GM12891 (cell line): ENCODE results near the gene FKBP15.
"Not testable (repeated sequence)": the region's sequence is repeated elsewhere in the genome, so short reads cannot be mapped to it uniquely, and the experiment has no call there.

Experiments used
- DNase-seq: peaks from one replicate; pipeline ENCODE4 v3.0.0; 2011; ENCODE audit warnings: low spot score; ENCODE audit not compliant: insufficient read length
- FAIRE-seq: peaks from 2 replicates; lab custom pipeline; 2011; peaks lifted over from hg19 to GRCh38; lab: Jason Lieb, UNC
- PAX5 ChIP-seq: IDR thresholded peaks from 2 replicates; pipeline ENCODE4 v1.6.1; 2011; ENCODE audit warnings: low read length, moderate library complexity, mild to moderate bottlenecking; ENCODE audit not compliant: insufficient read depth, severe bottlenecking
- POLR2A ChIP-seq: IDR thresholded peaks from 2 replicates; pipeline ENCODE4 v1.6.1; 2011; ENCODE audit warnings: low read depth, low read length, control low read depth
- POLR2AphosphoS5 ChIP-seq: IDR thresholded peaks from 2 replicates; pipeline ENCODE4 v1.6.1; 2011; ENCODE audit warnings: low read depth, low read length, control low read depth
- POU2F2 ChIP-seq: IDR thresholded peaks from 2 replicates; pipeline ENCODE4 v1.6.1; 2011; ENCODE audit warnings: low read depth, mild to moderate bottlenecking, control low read depth, low read length, moderate library complexity
- SPI1 ChIP-seq: IDR thresholded peaks from 2 replicates; pipeline ENCODE4 v1.6.1; 2011; ENCODE audit warnings: low read depth, low read length, control low read depth
- TAF1 ChIP-seq: IDR thresholded peaks from 2 replicates; pipeline ENCODE4 v1.6.1; 2011; ENCODE audit warnings: low read depth, low read length, control low read depth

FKBP15 gene

DNA sequence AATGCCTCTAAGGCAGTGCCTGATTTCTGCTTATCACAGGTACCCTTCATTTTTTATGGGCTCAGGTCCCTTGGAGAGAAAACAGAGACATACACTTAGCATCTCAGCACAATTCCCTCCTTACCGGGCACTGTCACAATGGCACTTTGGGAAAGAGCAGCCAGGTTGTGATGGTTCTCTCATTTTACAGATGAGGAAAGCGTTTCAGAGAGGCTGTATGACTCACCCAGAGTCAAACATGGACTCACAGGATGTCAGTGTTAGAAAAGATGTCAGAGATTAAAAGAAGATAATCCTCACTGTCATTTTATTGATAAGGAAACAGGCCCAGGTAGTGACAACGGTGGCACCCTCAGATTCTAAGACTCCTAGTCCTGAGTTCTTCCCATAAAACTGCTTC, 82.3 kb downstream of the FKBP15 start:
- FAIRE-seq: no peak
- DNase-seq: no peak
- TF ChIP-seq POLR2AphosphoS5 (no peak), POLR2A (no peak), TAF1 (no peak), SPI1 (no peak), PAX5 (no peak), POU2F2 (no peak)

DNA sequence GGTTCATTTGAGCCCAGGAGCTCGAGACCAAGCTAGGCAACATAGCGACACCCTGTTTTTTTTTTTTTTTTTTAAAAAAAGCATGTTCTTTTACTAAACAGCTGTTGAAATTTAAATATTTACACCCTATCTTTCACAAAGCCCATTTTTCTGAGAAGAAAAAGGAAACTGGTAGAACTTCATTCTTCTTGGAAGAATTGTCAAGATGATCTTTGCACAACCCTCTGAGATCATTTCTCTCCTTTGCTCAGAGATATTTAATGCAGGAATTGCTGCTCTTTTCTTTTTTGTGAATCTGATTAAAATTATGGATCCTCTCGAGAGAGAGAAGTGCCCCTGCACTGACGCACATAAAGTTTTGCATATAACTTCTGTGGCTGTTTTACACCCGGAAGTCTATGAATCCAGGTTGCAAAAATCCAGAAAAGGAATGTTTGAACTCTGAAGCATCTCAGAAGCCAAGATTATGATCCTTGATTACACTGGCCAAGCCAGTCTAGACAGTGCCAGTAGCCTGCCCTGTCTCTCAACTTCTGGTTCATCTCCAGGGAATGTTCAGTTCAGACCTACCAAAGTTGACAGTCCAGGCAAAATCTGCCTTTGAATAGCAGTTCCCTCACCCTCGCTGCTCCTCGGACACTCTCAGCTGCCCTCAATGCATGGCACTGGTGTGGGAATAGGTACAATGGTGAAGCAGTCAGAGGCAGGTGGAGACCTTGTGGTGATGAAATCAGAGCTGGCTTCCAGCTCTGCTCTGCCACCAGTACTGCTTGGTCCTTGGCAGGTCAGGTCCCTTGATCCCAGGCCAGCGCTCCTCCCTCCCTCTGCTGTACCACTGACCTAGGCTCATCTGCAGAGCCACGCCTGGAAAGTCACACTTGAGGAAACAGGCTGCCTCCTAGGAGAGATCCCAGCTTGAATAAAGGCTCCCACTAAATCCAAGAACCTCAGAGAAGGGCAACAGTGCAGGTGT, 83.6 kb downstream of the FKBP15 start:
- TF ChIP-seq PAX5: no peak
- TF ChIP-seq TAF1: no peak
- TF ChIP-seq POLR2A: no peak
- TF ChIP-seq SPI1: no peak
- TF ChIP-seq POLR2AphosphoS5: no peak
- no peak for TF ChIP-seq POU2F2
- FAIRE-seq (no peak), DNase-seq (no peak)

DNA sequence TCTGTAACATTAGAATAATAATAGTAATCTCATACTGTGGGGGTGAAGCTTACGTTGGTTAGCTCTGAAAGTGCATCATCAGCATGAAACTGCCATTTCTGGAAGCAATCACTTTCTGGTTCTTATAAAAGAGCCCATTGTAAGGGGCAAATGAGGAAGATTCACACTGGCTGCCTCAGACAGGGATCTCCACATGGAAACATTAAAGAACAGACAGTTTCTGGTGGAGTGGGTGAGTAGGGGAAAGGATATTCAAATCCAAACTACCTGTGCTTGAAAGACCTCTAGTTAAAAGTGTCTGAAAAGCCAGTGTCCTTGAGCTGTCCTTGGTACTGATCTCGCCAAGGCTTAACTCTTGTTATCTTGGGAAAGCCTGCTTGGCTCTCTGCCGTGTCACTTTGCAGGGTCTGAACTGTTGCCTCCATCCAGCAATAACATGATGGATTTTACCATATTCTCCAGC, 89.4 kb downstream of the FKBP15 start:
- no peak for DNase-seq
- no peak for FAIRE-seq
- no peak for TF ChIP-seq POU2F2
- TF ChIP-seq POLR2A: no peak
- TF ChIP-seq TAF1: no peak
- no peak for TF ChIP-seq SPI1
- no peak for TF ChIP-seq POLR2AphosphoS5

DNA sequence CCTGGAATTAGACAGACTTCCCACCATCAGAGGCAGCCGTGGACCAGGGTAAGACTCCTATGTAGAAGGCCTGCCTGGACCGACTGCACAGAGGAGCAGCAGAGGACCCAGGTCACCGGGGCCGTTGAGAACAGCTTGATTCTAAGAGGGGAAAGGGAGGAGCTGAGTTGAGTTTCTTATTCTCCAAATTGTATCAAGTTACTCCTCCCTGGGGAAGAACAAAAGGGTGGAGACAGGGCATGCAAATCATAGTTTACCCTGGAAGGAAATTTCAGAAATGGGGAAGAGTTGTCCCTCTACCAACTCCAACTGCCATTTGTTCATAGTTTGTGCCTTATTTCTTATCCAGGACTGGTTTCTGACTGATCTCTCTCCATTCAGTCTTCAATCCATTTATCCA, 91.2 kb downstream of the FKBP15 start:
- TF ChIP-seq POLR2A (no peak), SPI1 (no peak), TAF1 (no peak), POLR2AphosphoS5 (no peak), POU2F2 (no peak)
- FAIRE-seq: no peak

DNA sequence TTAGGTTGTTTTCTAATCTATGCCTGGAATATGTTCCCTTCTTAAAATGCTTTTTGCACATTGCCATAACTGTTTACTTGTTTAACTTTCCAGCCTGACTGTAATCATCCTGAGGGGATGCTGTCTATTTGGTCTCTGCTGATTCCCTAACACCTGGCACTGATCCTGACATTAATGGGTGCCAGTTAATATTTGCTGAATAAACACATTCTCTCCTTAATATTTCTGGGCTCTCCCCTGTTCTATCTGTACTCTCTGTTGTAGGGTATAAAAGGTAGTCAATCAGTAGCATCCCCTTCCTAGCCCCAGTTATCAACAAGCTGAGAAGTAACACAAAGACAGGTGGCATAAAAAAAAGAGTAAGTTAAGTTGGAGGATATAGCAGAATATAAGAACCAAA, 91.6 kb downstream of the FKBP15 start:
- TF ChIP-seq POU2F2: no peak
- TF ChIP-seq POLR2AphosphoS5: no peak
- TF ChIP-seq POLR2A: no peak
- TF ChIP-seq PAX5: no peak
- TF ChIP-seq SPI1: no peak
- TF ChIP-seq TAF1: no peak
- DNase-seq (no peak), FAIRE-seq (no peak)

More for the DNA sequence above, 91.2 kb downstream of the FKBP15 start:
- no peak for DNase-seq

DNA sequence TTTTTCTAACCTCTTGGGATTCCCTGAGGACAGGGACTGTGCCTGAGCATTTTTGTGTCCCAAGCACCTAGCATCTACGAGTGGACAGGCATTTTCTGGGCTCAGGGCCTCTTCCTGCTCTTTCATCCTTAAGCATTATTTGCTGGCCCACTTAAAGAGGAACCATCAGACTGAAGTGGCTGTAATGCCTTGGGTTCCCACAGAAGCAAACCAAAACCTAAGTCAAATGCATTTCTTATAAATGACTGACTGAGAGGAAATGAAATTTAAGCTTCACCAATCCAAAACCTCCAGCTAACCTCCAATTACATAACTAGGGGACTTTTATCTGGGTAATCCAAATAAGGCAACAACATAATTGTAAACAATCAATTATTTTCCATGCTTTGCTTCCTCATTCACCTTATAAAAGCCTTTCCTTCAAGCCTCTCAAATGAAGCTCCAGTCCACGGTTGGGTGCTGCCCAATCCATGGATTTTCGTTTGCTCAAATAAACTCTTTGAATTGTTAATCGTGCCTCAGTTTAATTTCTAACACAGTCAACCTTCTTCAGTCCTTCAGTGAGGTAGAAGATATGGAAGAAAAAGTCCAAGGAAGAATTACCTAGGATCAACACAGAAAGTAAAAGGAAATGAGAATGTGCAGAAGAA, 95.6 kb downstream of the FKBP15 start:
- TF ChIP-seq TAF1 (no peak), POLR2AphosphoS5 (no peak), POLR2A (no peak), SPI1 (no peak), POU2F2 (no peak), PAX5 (no peak)
- DNase-seq (no peak), FAIRE-seq (no peak)

DNA sequence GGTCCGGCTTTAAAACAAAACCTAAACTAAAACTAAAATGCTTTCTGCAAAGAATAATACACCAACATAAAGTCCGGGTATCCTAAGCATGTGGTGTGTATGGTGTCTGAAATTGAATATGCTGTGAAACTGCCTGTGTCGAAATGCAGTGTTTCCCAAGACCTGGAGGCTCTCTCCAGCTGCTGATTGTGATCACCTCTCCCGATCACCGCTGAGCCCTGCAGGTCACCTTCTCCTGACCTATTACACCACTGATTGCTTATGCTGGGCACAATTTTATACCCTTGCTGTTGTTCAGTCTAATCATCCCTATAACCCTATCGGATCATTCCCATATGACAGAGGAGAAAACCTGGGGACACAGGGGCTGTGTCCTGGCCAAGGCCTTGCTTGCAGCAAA, 102.2 kb downstream of the FKBP15 start:
- not testable (repeated sequence) for DNase-seq, FAIRE-seq
